ENCODE results near the gene CSNK1G2. TPM values are rescaled to one million over a fixed set of nuclear protein-coding genes. Genes with fewer than 3 reads are reported as not detected.

Gene CSNK1G2
- total RNA-seq, 1 experiment from 2014 or later = 100.0 TPM

DNA sequence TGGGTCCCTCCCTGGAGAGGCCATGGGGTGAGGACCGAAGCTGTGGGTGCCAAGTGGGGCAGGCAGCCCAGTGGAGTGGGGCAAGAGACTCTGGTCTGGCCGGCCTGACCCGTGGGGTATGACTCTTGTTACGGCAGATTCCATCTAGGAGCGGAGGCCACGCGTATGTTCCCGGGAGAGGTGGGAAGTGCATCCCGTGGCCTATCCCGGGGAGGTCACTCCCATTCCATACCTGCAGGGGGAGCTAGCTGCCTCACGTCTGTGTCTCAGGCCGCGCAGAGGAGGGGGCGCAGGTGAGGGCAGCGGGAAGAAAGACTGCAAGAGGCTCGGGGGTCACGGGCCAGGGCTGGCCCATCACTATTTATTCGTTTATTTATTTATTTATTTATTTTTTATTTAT lies 4.9 kb downstream of the CSNK1G2 start:
- H3K18ac ChIP-seq (ENCODE audit: insufficient read length, low read depth, low read length) = no peak overlapping the region
- peak overlapping the region in 1 of 2 experiments; percentile 56; a peak in 3 of 5 replicates for H3K4me3 Mint-ChIP-seq
- H2BK120ac ChIP-seq (ENCODE audit: low read depth, low read length, poor library complexity, severe bottlenecking) = no peak overlapping the region
- H4K20me1 ChIP-seq (ENCODE audit: control insufficient read depth, insufficient read depth, insufficient read length) = no peaks in the 10 kb centered on the region
- H2BK15ac ChIP-seq (ENCODE audit: low read depth, low read length) = no peak overlapping the region
- H2BK5ac ChIP-seq (ENCODE audit: insufficient read length, low read length) = no peak overlapping the region
- no peak overlapping the region for H3K4ac ChIP-seq (ENCODE audit: low read depth, low read length)
- peak overlapping the region; percentile 93 to 97 (median 95); a peak in 6 of 7 replicates for H3K27ac Mint-ChIP-seq
- H2BK20ac ChIP-seq (ENCODE audit: low read depth, low read length, poor library complexity, severe bottlenecking) = no peak overlapping the region
- no peaks in the 10 kb centered on the region for H3K9me3 ChIP-seq (ENCODE audit: control insufficient read depth, low read depth, low read length)
- H3K23ac ChIP-seq (ENCODE audit: insufficient read length, low read depth, low read length) = no peak overlapping the region
- no peaks in the 10 kb centered on the region for H3K27me3 ChIP-seq (ENCODE audit: insufficient read depth, low read length)
- H3K27me3 Mint-ChIP-seq (ENCODE audit: low read depth) = no peaks in the 10 kb centered on the region
- peaks cover 16 to 21% of the 10 kb centered on the region in 2 experiments for H3K4me1 Mint-ChIP-seq
- WGBS (ENCODE audit: extremely low coverage, insufficient read length, low lambda C conversion rate) = no CpG with 5 or more reads among the region's 18 CpGs
- peak; percentile 86 for TF ChIP-seq CTCF (conservative IDR thresholded peaks at IDR 0.05)
- H3K4me1 ChIP-seq (ENCODE audit: insufficient read depth, low read length) = no peaks in the 10 kb centered on the region; the same call in 1 of the 2 replicates
- no peak overlapping the region for H3K4me2 ChIP-seq (ENCODE audit: insufficient read depth, insufficient read length, low read length)
- H3K36me3 Mint-ChIP-seq (ENCODE audit: insufficient read depth in 1 of 3, low read depth in 3 of 3) = peaks cover 12 to 16% (median 13%) of the 10 kb centered on the region in 3 experiments; a peak in 6 of 7 replicates
- no peak overlapping the region for H3K56ac ChIP-seq (ENCODE audit: insufficient read length, low read depth, low read length)
- no peaks in the 10 kb centered on the region for H3K9me3 Mint-ChIP-seq
- peaks cover 13% of the 10 kb centered on the region for H3K79me1 ChIP-seq (ENCODE audit: insufficient read depth, low read depth, low read length, poor library complexity, severe bottlenecking)
- peaks cover 11% of the 10 kb centered on the region for H3K23me2 ChIP-seq (ENCODE audit: insufficient read length, low read depth, low read length, poor library complexity, severe bottlenecking)
- DNase-seq = peak; percentile 90
- no peak overlapping the region for H3K14ac ChIP-seq (ENCODE audit: insufficient read depth, low read length)
- no peak overlapping the region for H2AFZ ChIP-seq (ENCODE audit: low read length)
- H3K27ac ChIP-seq (ENCODE audit: insufficient read length, low read depth, low read length) = no peak overlapping the region
- no peak overlapping the region for H2BK12ac ChIP-seq (ENCODE audit: insufficient read length, low read depth, low read length)
- H3T11ph ChIP-seq (ENCODE audit: low read length) = no peak overlapping the region
- no peak overlapping the region for H3K9ac ChIP-seq (ENCODE audit: extremely low read depth, insufficient read length, low read length)
- no peak overlapping the region for H2AK5ac ChIP-seq (ENCODE audit: insufficient read length, low read length)
- no peak overlapping the region for H4K91ac ChIP-seq (ENCODE audit: insufficient read length, low read depth, low read length)
- no peak overlapping the region for H4K8ac ChIP-seq (replicated peaks; ENCODE audit: insufficient read length, low read depth, low read length)
- no peak overlapping the region for H4K5ac ChIP-seq (ENCODE audit: insufficient read length, low read depth, low read length)
- H3K79me2 ChIP-seq (ENCODE audit: insufficient read depth, low read length) = peaks cover 58% of the 10 kb centered on the region
